Panc1 (cell line): ENCODE measurements around the gene SPG21. TPM values are rescaled to one million over a fixed set of nuclear protein-coding genes. Genes with fewer than 3 reads are reported as not detected.

Experiments
- ATAC-seq: fragments of 200-7000 bp; cut with Tn5 transposase; 2 replicates; pipeline ENCODE4 v1.9.1; 2020; ENCODE audit warnings: mild to moderate bottlenecking, moderate library complexity
- BruUV-seq: library from RNA; stranded (reverse); fragments of 400-500 nt; replicated peaks from 2 replicates; lab custom pipeline; 2021; lab: Mats Ljungman, UMichigan
- CTCF ChIA-PET: fragments of 300-600 bp; sonication (Branson Sonifier 250); formaldehyde crosslinking; loops from one replicate; lab custom pipeline; 2022; ENCODE audit warnings: antibody characterized with exemption; lab: Charles Lee
- POLR2A ChIA-PET: fragments of 300-600 bp; sonication (Branson Sonifier 250); formaldehyde crosslinking; loops from one replicate; lab custom pipeline; 2022; ENCODE audit warnings: antibody characterized with exemption; lab: Charles Lee
- DNase-seq: peaks from one replicate; pipeline ENCODE4 v3.0.0-alpha.2; 2010; ENCODE audit warnings: low read depth, low spot score
- H3K27ac ChIP-seq: 2 replicates; pipeline ENCODE4 v1.5.1; 2011; ENCODE audit warnings: mild to moderate bottlenecking, low read length, inconsistent platforms
- H3K27me3 ChIP-seq: fragments of 200-500 bp; sonication (Bioruptor generic); 2 replicates; pipeline ENCODE4 v1.6.0; 2014; ENCODE audit warnings: low read length, inconsistent platforms; ENCODE audit not compliant: control insufficient read depth, insufficient read depth
- H3K36me3 ChIP-seq: fragments of 200-500 bp; sonication (Bioruptor generic); 2 replicates; pipeline ENCODE4 v1.5.1; 2014; ENCODE audit warnings: inconsistent platforms, mild to moderate bottlenecking, low read length, moderate library complexity; ENCODE audit not compliant: control insufficient read depth, insufficient read depth
- H3K4me1 ChIP-seq: 2 replicates; pipeline ENCODE4 v1.5.1; 2011; ENCODE audit warnings: inconsistent platforms, mild to moderate bottlenecking, low read length, moderate library complexity; ENCODE audit not compliant: control insufficient read depth, insufficient read depth
- H3K4me3 ChIP-seq, 2 experiments: 2 replicates each; pipeline ENCODE4 v1.5.1; 2011 to 2012; ENCODE audit warnings: low read depth in 2 of 2, low read length in 2 of 2, mild to moderate bottlenecking in 2 of 2, inconsistent platforms in 1 of 2, moderate library complexity in 1 of 2
- H3K9me3 ChIP-seq: fragments of 200-500 bp; sonication (Bioruptor generic); 2 replicates; pipeline ENCODE4 v1.5.1; 2014; ENCODE audit warnings: low read depth, mild to moderate bottlenecking, inconsistent platforms, low read length, moderate library complexity; ENCODE audit not compliant: control insufficient read depth, insufficient read depth
- CTCF ChIP-seq: fragments of 450-650 bp; IDR thresholded peaks from 2 replicates; pipeline ENCODE4 v1.5.1; 2017; ENCODE audit warnings: mild to moderate bottlenecking
- POLR2AphosphoS5 ChIP-seq: IDR thresholded peaks from 2 replicates; pipeline ENCODE4 v1.6.1; 2012; ENCODE audit warnings: mild to moderate bottlenecking, low read depth, low read length, moderate library complexity
- REST ChIP-seq, 2 experiments: IDR thresholded peaks; 2 replicates each; pipeline ENCODE4 v1.6.1; 2011 to 2012; ENCODE audit warnings: low read depth in 2 of 2, control low read depth in 1 of 2, low read length in 1 of 2, mild to moderate bottlenecking in 1 of 2, moderate library complexity in 1 of 2; ENCODE audit not compliant: insufficient read depth in 1 of 2
- SIN3A ChIP-seq: IDR thresholded peaks from 2 replicates; pipeline ENCODE4 v1.6.1; 2012; ENCODE audit warnings: low read depth, mild to moderate bottlenecking, low read length, moderate library complexity, borderline replicate concordance; ENCODE audit not compliant: insufficient read depth
- TCF7L2 ChIP-seq: IDR thresholded peaks from 2 replicates; pipeline ENCODE4 v1.6.1; 2011; ENCODE audit warnings: mild to moderate bottlenecking, low read depth, low read length, inconsistent platforms
- in situ Hi-C: cut with HindIII; loops from 2 replicates; pipeline ENCODE4 v1.10.0; 2016; ENCODE audit warnings: low sequenced_read_pairs, low pct_unique_long_range_greater_than_20kb
- intact Hi-C: fragments of 100-400 bp; cut with micrococcal nuclease; formaldehyde crosslinking; loops from one replicate; pipeline ENCODE4 v1.10.0; 2022; ENCODE audit not compliant: unreplicated experiment
- total RNA-seq: library from RNA; stranded (reverse); gene quantifications from one replicate; pipeline ENCODE4 v1.2.1, GENCODE V29; 2021; ENCODE audit not compliant: unreplicated experiment

Gene SPG21
- total RNA-seq, 1 experiment from 2014 or later = 124 TPM

GRCh38 chr15:65038428-65038827, 48.7 kb upstream of the SPG21 start:
- POLR2A ChIA-PET = no interaction called here
- no peaks in the 10 kb centered on the region for H3K9me3 ChIP-seq
- no peaks in the 10 kb centered on the region for H3K36me3 ChIP-seq
- H3K4me3 ChIP-seq = no peak overlapping the region
- TF ChIP-seq REST (IDR thresholded peaks at IDR 0.05; ENCODE audit: insufficient read depth in 1 of 2, low read depth in 2 of 2, low read length in 1 of 2) = no peak
- TF ChIP-seq CTCF = no peak
- TF ChIP-seq TCF7L2 = no peak
- no peak for TF ChIP-seq SIN3A
- TF ChIP-seq POLR2AphosphoS5 = no peak
- H3K27ac ChIP-seq = no peak overlapping the region
- in situ Hi-C loops (no loop called here), intact Hi-C loops (loop anchor here (10.0 kb wide), 1 partner anchor 256 kb away; the partner anchor contains the start of gene RNU5A-1)
- CTCF ChIA-PET = no interaction called here
- no TSS peak for BruUV-seq
- no peaks in the 10 kb centered on the region for H3K27me3 ChIP-seq
- no peak for DNase-seq
- ATAC-seq = no peak
- peaks cover 3% of the 10 kb centered on the region for H3K4me1 ChIP-seq

GRCh38 chr15:65037309-65037708, 47.6 kb upstream of the SPG21 start:
- BruUV-seq = no TSS peak
- DNase-seq (no peak), ATAC-seq (no peak)
- H3K4me3 ChIP-seq = no peak overlapping the region
- intact Hi-C loops (loop anchor here (10.0 kb wide), 1 partner anchor 257 kb away; the partner anchor contains the start of gene RNU5A-1), in situ Hi-C loops (no loop called here)
- CTCF ChIA-PET = no interaction called here
- no peak overlapping the region for H3K27ac ChIP-seq
- no peaks in the 10 kb centered on the region for H3K27me3 ChIP-seq
- peaks cover 6% of the 10 kb centered on the region for H3K4me1 ChIP-seq
- TF ChIP-seq CTCF (no peak), SIN3A (no peak), TCF7L2 (no peak), POLR2AphosphoS5 (no peak), REST (IDR thresholded peaks at IDR 0.05; ENCODE audit: insufficient read depth in 1 of 2, low read depth in 2 of 2, low read length in 1 of 2) (no peak)
- no peaks in the 10 kb centered on the region for H3K9me3 ChIP-seq
- no peaks in the 10 kb centered on the region for H3K36me3 ChIP-seq
- POLR2A ChIA-PET = no interaction called here
